Sigmoid colon (tissue), 4 donors: ENCODE results near the gene ADAM10.

Experiments used
- CTCF ChIP-seq, 4 experiments: fragments of 450-650 bp in 3 of 4; fragments of 200-600 bp in 1 of 4; IDR thresholded peaks; one replicate each; pipeline ENCODE4 v1.5.1; 2016 to 2019; ENCODE audit warnings: antibody characterized with exemption in 4 of 4, mild to moderate bottlenecking in 3 of 4, moderate library complexity in 2 of 4
- POLR2A ChIP-seq, 2 donors: fragments of 450-650 bp; IDR thresholded peaks; one replicate each; pipeline ENCODE4 v1.6.1; 2016; ENCODE audit warnings: antibody characterized with exemption in 2 of 2, mild to moderate bottlenecking in 2 of 2, moderate library complexity in 2 of 2
- POLR2AphosphoS5 ChIP-seq, 4 donors: sonication (generic); formaldehyde crosslinking; IDR thresholded peaks; one replicate each; pipeline ENCODE4 v1.6.1; 2017; ENCODE audit warnings: antibody characterized with exemption in 4 of 4

- TF ChIP-seq CTCF (IDR thresholded peaks at IDR 0.05) (no peak), POLR2A (IDR thresholded peaks at IDR 0.05) (no peak), POLR2AphosphoS5 (IDR thresholded peaks at IDR 0.05) (no peak)
These were observed 107.8 kb downstream of the ADAM10 start for GRCh38 chr15:58641660-58642059.
